Caco-2 (cell line): Measurements from ENCODE around the gene FMOD. TPM values are rescaled to one million over a fixed set of nuclear protein-coding genes. Genes with fewer than 3 reads are reported as not detected.

Source experiments
- BruUV-seq: library from RNA; stranded (reverse); fragments of 400-500 nt; replicated peaks from 2 replicates; lab custom pipeline; 2021; lab: Mats Ljungman, UMichigan
- CTCF ChIA-PET: fragments of 300-600 bp; sonication (Branson Sonifier 250); formaldehyde crosslinking; loops from one replicate; lab custom pipeline; 2022; ENCODE audit warnings: antibody characterized with exemption; lab: Charles Lee
- POLR2A ChIA-PET: fragments of 300-600 bp; sonication (Branson Sonifier 250); formaldehyde crosslinking; loops from one replicate; lab custom pipeline; 2022; ENCODE audit warnings: antibody characterized with exemption; lab: Charles Lee
- DNase-seq, 2 experiments: peaks; one replicate each; pipeline versions ENCODE4 v3.0.0 to v3.0.0-alpha.2; 2020 to 2022
- H3K27me3 ChIP-seq: replicated peaks from 2 replicates; pipeline ENCODE4 v1.6.0; 2011; ENCODE audit warnings: low read length; ENCODE audit not compliant: control insufficient read depth, insufficient read depth
- H3K36me3 ChIP-seq: 2 replicates; pipeline ENCODE4 v1.5.1; 2011; ENCODE audit warnings: low read length; ENCODE audit not compliant: control insufficient read depth, insufficient read depth
- H3K4me1 ChIP-seq: fragments of 250-450 bp; sonication (Bioruptor Pico); 2 replicates; pipeline ENCODE4 v1.5.1; 2020; ENCODE audit warnings: mild to moderate bottlenecking
- H3K4me3 ChIP-seq: 2 replicates; pipeline ENCODE4 v1.5.1; 2011; ENCODE audit warnings: low read depth, mild to moderate bottlenecking, control low read depth, low read length
- H3K9me3 ChIP-seq: fragments of 250-450 bp; sonication (Bioruptor Pico); 2 replicates; pipeline ENCODE4 v1.5.1; 2020; ENCODE audit warnings: mild to moderate bottlenecking, moderate library complexity
- H3K27ac Mint-ChIP-seq: one replicate; pipeline ENCODE4 v1.8.0; 2022; ENCODE audit warnings: mixed read lengths; ENCODE audit not compliant: unreplicated experiment
- H3K27me3 Mint-ChIP-seq: one replicate; pipeline ENCODE4 v1.8.0; 2022; ENCODE audit warnings: mixed read lengths; ENCODE audit not compliant: insufficient read depth, unreplicated experiment
- H3K36me3 Mint-ChIP-seq: one replicate; pipeline ENCODE4 v1.8.0; 2022; ENCODE audit warnings: mild to moderate bottlenecking, mixed read lengths; ENCODE audit not compliant: insufficient read depth, unreplicated experiment
- H3K4me1 Mint-ChIP-seq: one replicate; pipeline ENCODE4 v1.8.0; 2022; ENCODE audit warnings: low read depth, mixed read lengths; ENCODE audit not compliant: unreplicated experiment
- H3K4me3 Mint-ChIP-seq: one replicate; pipeline ENCODE4 v1.8.0; 2022; ENCODE audit warnings: mild to moderate bottlenecking, moderate library complexity, mixed read lengths; ENCODE audit not compliant: unreplicated experiment
- H3K9me3 Mint-ChIP-seq: one replicate; pipeline ENCODE4 v1.8.0; 2022; ENCODE audit warnings: mixed read lengths; ENCODE audit not compliant: unreplicated experiment
- intact Hi-C: fragments of 100-400 bp; cut with micrococcal nuclease; formaldehyde crosslinking; loops from one replicate; pipeline ENCODE4 v1.10.0; 2022; ENCODE audit not compliant: unreplicated experiment
- total RNA-seq: library from RNA; stranded (reverse); gene quantifications from 2 replicates; pipeline ENCODE4 v1.2.3, GENCODE V29; 2022
- TF ChIP-seq, protein P1 (sequence below), 2 experiments: fragments of 200-600 bp in 1 of 2; IDR thresholded peaks; 1 replicate in 1 of 2; 2 replicates in 1 of 2; pipeline versions ENCODE4 v1.5.1 to v1.8.0; 2011 to 2022; ENCODE audit warnings: antibody characterized with exemption in 1 of 2, control low read depth in 1 of 2, inconsistent platforms in 1 of 2, low read depth in 1 of 2, low read length in 1 of 2, mild to moderate bottlenecking in 1 of 2, moderate library complexity in 1 of 2; ENCODE audit not compliant: insufficient read depth in 1 of 2, severe bottlenecking in 1 of 2, unreplicated experiment in 1 of 2

The FMOD gene
- total RNA-seq, 1 experiment from 2014 or later = 32.6 TPM

GRCh38 chr1:203324105-203325025 is 26.6 kb downstream of the FMOD start:
- no peaks in the 10 kb centered on the region for H3K9me3 Mint-ChIP-seq
- Histone ChIP-seq H3K4me1 (peaks cover 16% of the 10 kb centered on the region; the same call in 1 of the 2 replicates), H3K4me3 (no peak overlapping the region), H3K36me3 (no peaks in the 10 kb centered on the region), H3K9me3 (no peaks in the 10 kb centered on the region), H3K27me3 (no peaks in the 10 kb centered on the region)
- ChIA-PET POLR2A (interaction anchor here (1.1 kb wide), 1 partner anchor 19 kb away, joined by 6 read pairs; the partner anchor contains the start of gene BTG2), CTCF (interaction anchor here (1.8 kb wide), 1 partner anchor 52 kb away, joined by 9 read pairs; no protein-coding TSS in a partner anchor)
- no peak overlapping the region for H3K4me3 Mint-ChIP-seq
- peaks cover 20% of the 10 kb centered on the region for H3K4me1 Mint-ChIP-seq
- TF ChIP-seq, protein P1, sequence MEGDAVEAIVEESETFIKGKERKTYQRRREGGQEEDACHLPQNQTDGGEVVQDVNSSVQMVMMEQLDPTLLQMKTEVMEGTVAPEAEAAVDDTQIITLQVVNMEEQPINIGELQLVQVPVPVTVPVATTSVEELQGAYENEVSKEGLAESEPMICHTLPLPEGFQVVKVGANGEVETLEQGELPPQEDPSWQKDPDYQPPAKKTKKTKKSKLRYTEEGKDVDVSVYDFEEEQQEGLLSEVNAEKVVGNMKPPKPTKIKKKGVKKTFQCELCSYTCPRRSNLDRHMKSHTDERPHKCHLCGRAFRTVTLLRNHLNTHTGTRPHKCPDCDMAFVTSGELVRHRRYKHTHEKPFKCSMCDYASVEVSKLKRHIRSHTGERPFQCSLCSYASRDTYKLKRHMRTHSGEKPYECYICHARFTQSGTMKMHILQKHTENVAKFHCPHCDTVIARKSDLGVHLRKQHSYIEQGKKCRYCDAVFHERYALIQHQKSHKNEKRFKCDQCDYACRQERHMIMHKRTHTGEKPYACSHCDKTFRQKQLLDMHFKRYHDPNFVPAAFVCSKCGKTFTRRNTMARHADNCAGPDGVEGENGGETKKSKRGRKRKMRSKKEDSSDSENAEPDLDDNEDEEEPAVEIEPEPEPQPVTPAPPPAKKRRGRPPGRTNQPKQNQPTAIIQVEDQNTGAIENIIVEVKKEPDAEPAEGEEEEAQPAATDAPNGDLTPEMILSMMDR (IDR thresholded peaks at IDR 0.05; ENCODE audit: insufficient read depth in 1 of 2, low read depth in 1 of 2, low read length in 1 of 2, severe bottlenecking in 1 of 2, unreplicated experiment in 1 of 2) = no peak
- BruUV-seq = no TSS peak
- intact Hi-C loops = loop anchor here (10.0 kb wide), 1 partner anchor 290 kb away; no protein-coding TSS in a partner anchor
- peaks cover 14% of the 10 kb centered on the region for H3K36me3 Mint-ChIP-seq
- H3K27ac Mint-ChIP-seq = no peak overlapping the region
- no peak for DNase-seq
- H3K27me3 Mint-ChIP-seq = peaks cover 4% of the 10 kb centered on the region

- Histone ChIP-seq H3K4me1 (peaks cover 15% of the 10 kb centered on the region; the same call in 1 of the 2 replicates), H3K36me3 (no peaks in the 10 kb centered on the region), H3K27me3 (no peaks in the 10 kb centered on the region), H3K9me3 (no peaks in the 10 kb centered on the region), H3K4me3 (no peak overlapping the region)
- TF ChIP-seq, protein P1 (IDR thresholded peaks at IDR 0.05; ENCODE audit: insufficient read depth in 1 of 2, low read depth in 1 of 2, low read length in 1 of 2, severe bottlenecking in 1 of 2, unreplicated experiment in 1 of 2) = no peak
- Mint-ChIP-seq H3K36me3 (peaks cover 14% of the 10 kb centered on the region), H3K27me3 (peaks cover 4% of the 10 kb centered on the region), H3K27ac (no peak overlapping the region), H3K4me1 (peaks cover 14% of the 10 kb centered on the region), H3K9me3 (no peaks in the 10 kb centered on the region), H3K4me3 (no peak overlapping the region)
- no peak for DNase-seq
- ChIA-PET CTCF (interaction anchor here (1.8 kb wide), 1 partner anchor 51 kb away, joined by 9 read pairs; no protein-coding TSS in a partner anchor), POLR2A (interaction anchor here (1.1 kb wide), 1 partner anchor 18 kb away, joined by 6 read pairs; the partner anchor contains the start of gene BTG2)
- intact Hi-C loops = loop anchor here (10.0 kb wide), 1 partner anchor 289 kb away; no protein-coding TSS in a partner anchor
- BruUV-seq = no TSS peak
Observed at GRCh38 chr1:203323587-203323986, 27.3 kb downstream of the FMOD start.

GRCh38 chr1:203322500-203323179 is 28.3 kb downstream of the FMOD start:
- H3K36me3 Mint-ChIP-seq = peaks cover 10% of the 10 kb centered on the region
- Histone ChIP-seq H3K9me3 (no peaks in the 10 kb centered on the region), H3K4me1 (0 out of 2 replicates have a peak, but pooled peaks cover 7% of the 10 kb centered on the region), H3K27me3 (no peaks in the 10 kb centered on the region), H3K36me3 (no peaks in the 10 kb centered on the region), H3K4me3 (no peak overlapping the region)
- no peak overlapping the region for H3K4me3 Mint-ChIP-seq
- H3K27me3 Mint-ChIP-seq = peaks cover 4% of the 10 kb centered on the region
- TF ChIP-seq, protein P1 (IDR thresholded peaks at IDR 0.05; ENCODE audit: insufficient read depth in 1 of 2, low read depth in 1 of 2, low read length in 1 of 2, severe bottlenecking in 1 of 2, unreplicated experiment in 1 of 2) = no peak
- ChIA-PET CTCF (no interaction called here), POLR2A (no interaction called here)
- intact Hi-C loops = loop anchor here (10.0 kb wide), 1 partner anchor 288 kb away; no protein-coding TSS in a partner anchor
- BruUV-seq = no TSS peak
- no peaks in the 10 kb centered on the region for H3K9me3 Mint-ChIP-seq
- H3K4me1 Mint-ChIP-seq = peaks cover 12% of the 10 kb centered on the region
- DNase-seq = no peak
- no peak overlapping the region for H3K27ac Mint-ChIP-seq
